HG03521 (cell line): ENCODE measurements around the gene IL36RN.

Source experiments
- ATAC-seq: cut with Tn5 transposase; IDR thresholded peaks from one replicate; pipeline ENCODE4 v1.9.1; 2021; ENCODE audit warnings: mild to moderate bottlenecking, moderate library complexity; ENCODE audit not compliant: unreplicated experiment

Gene IL36RN

GRCh38 chr2:113046465-113046864, 12.5 kb upstream of the IL36RN start:
- no peak for ATAC-seq

DNA sequence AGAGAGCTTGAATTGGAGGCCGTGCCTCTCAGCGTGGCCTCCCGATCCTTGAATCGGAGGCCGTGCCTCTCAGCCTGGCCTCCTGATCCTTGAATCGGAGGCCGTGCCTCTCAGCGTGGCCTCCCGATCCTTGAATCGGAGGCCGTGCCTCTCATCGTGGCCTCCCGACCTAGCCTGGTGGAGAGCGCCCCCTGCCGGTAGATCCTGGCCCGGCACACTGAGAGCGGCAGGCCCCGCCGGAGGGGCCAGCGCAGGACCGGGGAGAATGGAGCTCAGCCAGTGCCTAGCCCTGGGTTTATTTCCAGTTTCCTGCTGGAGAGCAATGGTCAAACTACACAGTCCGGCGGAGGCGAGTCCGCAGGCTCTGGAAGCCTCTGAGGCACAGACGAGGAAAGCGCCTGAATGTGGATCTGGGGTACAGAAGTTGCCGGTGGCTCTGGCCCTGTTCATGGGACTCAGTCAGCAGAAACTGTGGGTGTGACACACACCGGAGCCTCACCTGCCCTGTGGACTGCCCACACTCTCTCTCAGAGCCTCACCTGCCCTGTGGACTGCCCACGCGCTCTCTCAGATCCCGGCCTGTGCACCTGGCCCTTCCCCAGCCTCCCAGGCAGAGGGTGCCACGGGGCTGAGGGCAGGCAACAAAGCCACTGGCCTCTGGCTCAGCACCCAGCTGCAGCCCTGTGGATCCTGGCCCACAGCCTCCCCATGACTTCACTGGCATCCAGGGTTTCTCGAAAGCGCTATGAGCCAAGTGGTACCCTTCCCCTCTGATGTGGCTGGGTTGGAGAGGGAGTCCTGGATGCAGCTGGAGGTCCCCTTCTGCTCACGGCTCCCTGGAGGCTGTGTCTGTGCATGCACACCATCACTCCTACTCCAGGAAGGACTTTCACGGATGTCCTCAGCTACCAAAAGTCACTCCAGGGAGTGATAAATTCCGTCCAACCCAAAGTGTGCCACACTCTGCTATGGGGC, 7.8 kb upstream of the IL36RN start:
- ATAC-seq = no peak

GRCh38 chr2:113052396-113052917, 6.5 kb upstream of the IL36RN start, which contains the start of gene IL36B:
IL36B (minus strand) TSS chr2:113052867.
- no peak for ATAC-seq

DNA sequence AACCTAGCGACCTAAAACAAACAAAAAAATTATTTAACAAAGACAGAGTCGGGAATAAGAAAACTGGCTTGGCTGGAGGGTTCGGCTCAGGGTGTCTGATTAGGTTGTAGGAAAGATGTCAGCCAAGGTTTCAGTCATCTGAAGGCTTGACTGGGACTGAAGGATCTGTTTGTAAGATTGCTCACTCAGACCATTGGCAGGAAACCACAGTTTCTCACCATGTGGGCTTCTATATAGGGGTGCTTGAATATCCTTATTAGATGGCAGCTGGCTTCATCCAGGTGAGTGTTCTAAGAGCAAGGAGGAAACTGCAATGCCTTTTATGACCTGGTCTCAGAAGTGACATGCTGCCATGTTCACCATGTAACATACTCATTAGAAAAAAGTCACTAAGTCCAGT, 5.3 kb upstream of the IL36RN start:
- ATAC-seq = no peak

GRCh38 chr2:113054066-113054465, 4.9 kb upstream of the IL36RN start:
- ATAC-seq = no peak

DNA sequence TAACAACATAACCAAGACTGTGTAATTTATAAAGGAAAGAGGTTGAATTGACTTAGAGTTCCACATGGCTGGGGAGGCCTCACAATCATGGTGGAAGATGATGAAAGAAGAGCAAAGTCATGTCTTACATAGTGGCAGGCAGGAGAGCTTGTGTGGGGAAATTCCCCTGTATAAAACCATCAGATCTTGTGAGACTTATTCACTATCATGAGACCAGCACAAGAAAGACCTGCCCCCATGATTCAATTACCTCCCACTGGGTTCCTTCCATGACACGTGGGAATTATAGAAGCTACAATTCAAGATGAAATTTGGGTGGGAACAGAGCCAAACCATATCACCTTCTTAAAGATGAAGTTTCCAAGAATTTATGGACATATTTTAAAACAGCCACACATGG, 2.5 kb upstream of the IL36RN start:
- ATAC-seq = no peak

GRCh38 chr2:113057117-113057516, 1.9 kb upstream of the IL36RN start:
- no peak for ATAC-seq

GRCh38 chr2:113058411-113058994, 495 bp upstream of the IL36RN start:
- ATAC-seq = no peak

DNA sequence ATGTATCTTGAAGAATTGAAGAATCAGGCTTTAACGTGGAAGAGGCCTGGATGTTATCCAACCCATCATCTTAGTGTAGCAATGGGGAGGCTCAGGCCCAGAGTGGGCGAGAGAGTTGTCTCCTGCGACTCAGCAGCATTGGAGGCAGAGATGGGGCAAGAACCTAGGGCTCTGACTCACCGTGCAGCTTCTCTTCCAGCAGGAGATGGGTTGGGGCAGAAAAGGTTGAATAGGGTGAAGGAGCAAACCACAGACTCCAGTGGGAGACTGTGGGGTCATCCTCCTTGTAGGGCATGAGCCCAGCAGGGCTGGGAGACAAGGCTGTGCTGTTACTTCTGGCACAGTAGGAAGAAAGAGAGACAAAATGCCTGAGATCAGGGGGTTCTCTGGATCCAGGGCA, 1.4 kb downstream of the IL36RN start:
- no peak for ATAC-seq

- no peak for ATAC-seq
Measured at GRCh38 chr2:113060796-113061195, 1.8 kb downstream of the IL36RN start.

DNA sequence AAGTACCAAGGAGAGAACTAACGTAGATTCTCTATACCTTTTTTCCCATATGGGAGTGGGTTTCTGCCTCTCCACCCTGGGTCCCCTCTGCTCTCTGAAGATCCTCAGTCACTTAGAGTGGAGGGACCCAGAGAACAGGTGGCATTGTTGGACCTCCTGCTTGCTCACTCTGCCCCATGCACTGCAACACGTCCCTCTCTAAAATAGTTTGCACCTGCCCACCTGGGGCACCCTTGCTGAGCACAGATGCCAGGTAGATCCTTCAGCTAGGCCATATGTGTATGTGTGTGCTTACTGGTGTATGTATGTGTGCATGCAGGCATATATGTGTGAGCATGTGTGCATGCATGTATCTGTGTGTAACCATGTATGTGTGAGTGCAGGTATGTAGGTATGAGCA, 2.2 kb downstream of the IL36RN start:
- ATAC-seq = no peak

DNA sequence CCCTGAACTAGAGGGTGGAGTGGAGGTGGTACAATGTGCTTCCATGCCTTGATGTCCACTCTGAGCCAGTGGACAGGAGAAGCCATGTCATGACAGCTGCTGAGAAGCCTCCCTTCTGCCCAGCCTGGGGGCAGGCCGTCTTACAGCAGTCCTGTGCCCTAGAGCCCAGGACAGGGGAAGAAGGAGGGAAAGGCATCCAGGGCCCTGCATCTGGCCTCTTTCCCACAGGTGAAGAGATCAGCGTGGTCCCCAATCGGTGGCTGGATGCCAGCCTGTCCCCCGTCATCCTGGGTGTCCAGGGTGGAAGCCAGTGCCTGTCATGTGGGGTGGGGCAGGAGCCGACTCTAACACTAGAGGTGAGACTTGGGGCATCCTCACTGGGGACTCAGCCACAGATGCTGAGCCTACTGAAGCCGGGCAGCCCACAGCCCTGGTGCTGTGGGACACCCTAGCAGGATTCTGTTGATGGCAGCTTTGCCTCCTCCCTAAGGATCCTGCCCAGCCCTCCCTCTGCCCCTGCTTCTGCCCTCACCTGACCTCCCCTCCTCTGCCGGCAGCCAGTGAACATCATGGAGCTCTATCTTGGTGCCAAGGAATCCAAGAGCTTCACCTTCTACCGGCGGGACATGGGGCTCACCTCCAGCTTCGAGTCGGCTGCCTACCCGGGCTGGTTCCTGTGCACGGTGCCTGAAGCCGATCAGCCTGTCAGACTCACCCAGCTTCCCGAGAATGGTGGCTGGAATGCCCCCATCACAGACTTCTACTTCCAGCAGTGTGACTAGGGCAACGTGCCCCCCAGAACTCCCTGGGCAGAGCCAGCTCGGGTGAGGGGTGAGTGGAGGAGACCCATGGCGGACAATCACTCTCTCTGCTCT, 3.1 kb downstream of the IL36RN start:
- ATAC-seq = no peak

- no peak for ATAC-seq
Measured at GRCh38 chr2:113064281-113064680, 5.3 kb downstream of the IL36RN start.

GRCh38 chr2:113064898-113065297, 5.9 kb downstream of the IL36RN start:
- no peak for ATAC-seq

DNA sequence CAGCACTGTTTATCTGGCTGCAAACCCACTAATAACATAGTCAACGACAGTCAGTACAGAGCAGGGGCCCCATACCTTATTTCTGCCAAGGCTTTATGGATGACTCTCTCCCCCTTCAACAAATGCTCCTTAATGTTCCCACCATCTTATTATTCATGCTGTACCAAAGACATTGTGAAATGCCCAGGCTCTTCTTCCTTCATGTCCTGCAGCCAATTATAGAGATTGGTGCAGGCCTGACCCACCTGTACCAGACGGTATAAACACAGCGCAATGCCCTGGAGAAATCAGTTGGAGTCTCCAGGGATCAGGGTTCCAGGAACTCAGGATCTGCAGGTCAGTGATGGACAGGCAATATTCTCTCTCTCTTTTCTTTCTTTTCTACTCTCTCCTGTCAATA, 8.7 kb downstream of the IL36RN start, which contains the start of gene IL1F10:
Gene IL1F10 (plus strand): TSS at position 290 of the 400 bp plus-strand sequence. CDS start 4,769 bp downstream, outside the sequence.
- no peak for ATAC-seq

- no peak for ATAC-seq
Measured at GRCh38 chr2:113068249-113068648, 9.3 kb downstream of the IL36RN start.

GRCh38 chr2:113068706-113069485, 9.9 kb downstream of the IL36RN start:
- no peak for ATAC-seq

- no peak for ATAC-seq
Measured at GRCh38 chr2:113069676-113070605, 10.9 kb downstream of the IL36RN start.

DNA sequence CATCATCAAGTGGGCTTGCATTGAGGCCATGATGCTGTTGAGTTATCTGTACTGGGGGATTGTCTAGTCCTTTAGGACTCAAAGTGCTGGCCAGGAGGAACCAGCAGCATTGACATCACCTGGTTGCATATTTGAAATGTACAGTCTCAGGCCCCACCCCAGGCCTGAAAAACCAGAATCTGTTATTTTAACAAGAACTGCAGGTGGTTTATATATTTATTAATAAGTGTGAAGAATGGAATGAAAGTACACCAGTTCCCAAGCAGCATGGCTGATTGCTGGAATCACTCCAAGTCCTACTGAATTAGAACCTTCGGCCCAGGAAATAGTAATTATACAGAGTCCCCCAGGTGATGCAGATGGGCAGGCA, 11.6 kb downstream of the IL36RN start:
- no peak for ATAC-seq
